Stimulated activated CD8-positive, alpha-beta memory T cell treated with anti-CD3 and anti-CD28 coated beads, Interleukin-15, amount 100 ng/mL, for 48 hours (primary cell): ENCODE results near the gene PRKN.

ENCODE experiments used
- DNase-seq, 2 donors: peaks; one replicate each; pipeline ENCODE4 v3.0.0-alpha.2; 2020; ENCODE audit warnings: low read depth in 2 of 2

PRKN gene

DNA sequence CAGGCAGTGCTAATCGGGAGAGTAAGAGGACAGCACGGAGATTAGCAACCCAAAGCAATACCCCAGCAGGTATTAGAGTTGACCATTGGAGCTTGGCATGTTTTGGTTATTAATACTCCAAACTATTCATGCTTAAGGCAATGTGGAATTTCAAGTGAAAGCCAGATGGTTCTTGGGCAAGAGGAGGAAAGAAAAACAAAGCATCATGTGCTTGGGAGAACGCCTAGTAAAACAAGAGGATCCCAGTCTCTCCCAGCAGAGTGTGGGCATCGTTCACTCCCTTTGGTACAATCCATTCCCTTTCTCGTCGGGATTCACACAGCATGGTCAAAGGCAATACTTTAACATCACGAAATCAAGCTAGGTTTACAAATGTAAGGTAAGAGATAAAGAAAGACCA is 349.8 kb downstream of the PRKN start:
- DNase-seq: no peak

DNA sequence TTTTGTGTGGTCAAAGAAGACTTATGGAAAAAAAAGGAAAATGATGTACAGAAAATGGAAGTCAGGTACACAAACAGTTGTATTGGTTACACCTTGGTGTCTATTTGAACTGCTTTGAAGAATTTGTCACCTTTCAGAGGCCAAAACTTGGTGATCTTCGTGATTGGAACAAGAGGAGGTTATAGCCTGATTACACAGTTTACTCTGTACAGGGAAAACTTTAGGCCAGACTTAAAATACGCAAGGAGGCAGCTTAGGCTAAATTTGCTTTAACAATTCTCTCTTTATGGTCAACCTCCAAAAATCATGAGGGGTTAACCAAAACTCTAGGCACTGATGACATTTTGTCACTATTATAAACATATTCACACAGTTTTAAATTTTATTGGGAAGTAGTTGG is 353.7 kb downstream of the PRKN start:
- no peak for DNase-seq

DNA sequence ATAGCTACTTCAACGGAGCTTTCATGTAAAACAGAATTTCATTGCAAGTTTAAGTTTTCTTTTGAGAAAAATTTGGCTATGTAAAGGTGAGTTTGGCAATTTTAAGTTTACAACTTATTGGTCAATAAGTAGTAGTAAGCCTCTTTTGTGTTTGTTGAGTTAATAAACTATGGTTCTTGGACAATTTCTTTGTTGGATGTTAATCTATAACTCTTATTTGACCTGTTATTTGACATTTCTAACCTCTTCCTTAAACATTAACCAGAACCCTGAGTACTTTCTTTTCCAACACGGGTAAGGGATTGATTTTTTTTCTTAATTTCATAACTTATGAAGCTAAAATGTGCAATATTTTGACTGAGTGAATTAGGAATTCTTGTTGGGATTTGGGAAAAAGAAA is 354.4 kb downstream of the PRKN start:
- no peak for DNase-seq

DNA sequence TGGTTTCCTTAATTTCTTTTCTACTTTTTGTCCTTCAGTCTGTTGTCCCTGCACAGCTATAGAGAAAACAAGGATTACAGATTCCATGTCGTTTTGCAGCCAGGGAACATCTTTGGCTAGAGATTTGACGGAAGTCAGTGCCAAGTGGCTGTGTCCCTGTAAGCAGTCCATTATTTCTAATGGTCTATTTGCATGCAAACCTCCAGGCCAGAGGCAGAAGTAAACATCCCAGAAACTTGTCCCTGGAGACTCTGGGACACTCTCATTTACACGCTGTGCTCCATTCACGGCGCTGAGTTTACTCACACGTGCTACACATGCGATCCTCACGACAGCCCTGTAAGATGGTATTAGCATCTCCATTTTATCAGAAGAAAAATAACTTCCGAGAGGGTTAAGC is 355.5 kb downstream of the PRKN start:
- DNase-seq: no peak

DNA sequence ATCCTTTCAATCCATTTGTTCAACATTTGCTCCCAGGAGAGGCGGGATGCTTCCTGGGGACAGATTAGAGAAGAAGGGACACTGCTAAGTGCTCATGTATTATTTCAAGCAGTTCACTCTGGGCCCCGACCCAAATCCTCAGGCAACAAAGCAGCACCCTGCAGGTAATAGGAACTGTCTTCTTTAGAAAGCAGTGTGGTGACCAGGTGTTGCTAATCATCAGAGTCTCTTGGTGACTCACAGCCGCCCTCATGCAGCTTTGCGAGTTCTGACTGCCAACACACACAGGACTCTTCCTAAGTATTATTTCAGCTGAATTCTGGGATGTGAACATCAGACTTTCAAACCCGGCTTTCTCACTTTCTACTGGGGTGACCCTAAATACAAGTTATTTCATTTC is 356.4 kb downstream of the PRKN start:
- DNase-seq: no peak

DNA sequence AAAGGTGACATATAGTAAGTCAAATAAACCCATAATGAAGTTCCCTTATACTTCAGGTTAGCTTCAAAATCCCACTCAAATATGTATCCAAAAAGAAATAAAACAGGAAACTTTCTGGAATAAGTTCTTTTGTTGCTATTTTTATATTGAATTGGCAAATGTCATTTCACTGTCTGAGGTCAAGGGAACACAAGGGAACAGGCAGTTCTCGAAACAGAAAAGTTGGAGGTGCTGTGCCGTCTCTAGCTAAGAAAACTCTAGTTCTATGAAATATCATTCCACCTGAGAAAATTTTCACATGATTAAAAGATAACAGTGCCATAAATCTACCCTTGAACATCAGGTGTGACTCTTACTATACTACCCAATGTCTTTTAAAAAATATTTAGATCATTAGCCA is 358.5 kb downstream of the PRKN start:
- DNase-seq: no peak

DNA sequence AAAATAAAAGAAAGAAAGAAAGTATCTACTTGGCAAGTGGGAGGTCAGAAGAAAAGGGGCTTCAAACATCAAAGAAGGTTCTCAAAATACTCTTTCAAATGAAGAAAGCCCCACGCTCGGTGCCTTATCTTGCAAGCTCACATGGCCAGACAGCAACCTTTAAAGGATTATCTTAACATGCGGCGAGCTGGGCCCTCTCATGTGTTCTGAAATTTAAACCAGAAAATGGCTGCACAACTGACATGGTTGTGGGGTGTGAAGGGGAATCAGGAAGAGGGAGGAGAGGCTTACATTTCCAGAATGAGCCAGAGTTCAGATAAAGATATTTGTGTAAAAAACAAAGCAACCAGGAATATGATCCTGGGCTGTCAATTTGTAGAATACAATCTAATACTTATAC is 363.1 kb downstream of the PRKN start:
- no peak for DNase-seq

DNA sequence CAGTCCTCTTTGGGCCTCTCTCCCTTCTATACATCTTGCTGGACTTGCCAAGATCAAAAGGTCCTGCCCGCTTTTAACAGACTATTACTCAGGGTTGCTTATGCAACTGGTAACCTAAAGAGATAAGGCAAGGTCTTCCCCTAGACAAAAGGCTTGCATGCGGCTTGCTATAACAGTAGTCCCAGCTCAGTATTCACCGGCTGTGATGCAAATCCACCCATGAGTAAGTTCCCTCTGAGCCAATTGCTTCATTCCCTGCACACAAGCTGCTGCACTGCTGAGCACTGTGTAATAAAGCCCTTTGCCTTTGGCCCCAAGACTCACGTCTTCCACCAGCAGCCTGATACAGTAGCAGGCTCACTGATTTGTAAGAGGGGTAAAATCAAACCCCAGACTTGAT is 363.8 kb downstream of the PRKN start:
- DNase-seq: no peak

DNA sequence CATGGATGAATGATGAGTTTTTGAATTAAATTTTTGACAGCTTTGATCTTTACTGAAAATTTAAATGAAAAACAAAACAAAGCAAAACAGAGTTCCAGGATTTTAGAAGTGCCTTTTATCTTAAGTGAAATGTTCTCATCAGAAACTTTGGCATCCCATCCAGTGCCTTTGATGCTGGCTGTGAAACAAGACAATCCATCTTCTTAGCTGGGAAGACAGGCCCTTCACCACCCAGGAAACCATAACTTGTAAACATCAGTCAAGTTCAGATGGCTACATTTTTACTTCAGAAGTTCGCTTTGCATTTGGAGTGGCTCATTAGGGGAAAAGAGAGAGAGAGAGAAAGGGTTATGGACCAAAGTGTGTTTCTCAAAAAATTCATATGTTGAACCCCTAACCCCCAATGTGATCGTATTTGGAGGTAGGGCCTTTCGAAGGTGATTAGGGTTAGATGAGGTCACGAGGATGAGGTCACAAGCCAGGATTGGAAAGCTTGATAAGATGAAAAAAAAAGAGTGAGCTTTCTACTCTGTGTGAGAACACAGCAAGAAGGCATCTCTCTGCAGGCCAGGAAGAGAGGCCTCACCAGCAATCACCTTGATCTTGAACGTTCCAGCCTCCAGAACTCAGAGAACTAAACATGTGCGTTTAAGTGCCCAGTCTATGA is 366.5 kb downstream of the PRKN start:
- DNase-seq: no peak

DNA sequence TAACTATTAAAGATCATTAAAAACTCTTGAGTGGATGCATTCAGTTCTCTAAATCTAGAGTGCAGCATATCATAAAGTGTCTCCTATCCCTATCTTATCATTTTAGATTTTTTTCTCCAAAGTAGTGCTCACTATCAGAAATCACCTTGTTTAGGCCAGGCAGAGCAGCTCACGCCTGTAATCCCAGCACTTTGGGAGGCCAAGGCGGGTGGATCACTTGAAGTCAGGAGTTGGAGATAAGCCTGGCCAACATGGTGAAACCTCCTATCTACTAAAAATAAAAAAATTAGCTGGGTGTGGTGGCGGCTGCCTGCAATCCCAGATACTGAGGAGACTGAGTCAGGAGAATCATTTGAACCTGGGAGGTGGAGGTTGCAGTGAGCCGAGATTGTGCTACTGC is 368.9 kb downstream of the PRKN start:
- no peak for DNase-seq

DNA sequence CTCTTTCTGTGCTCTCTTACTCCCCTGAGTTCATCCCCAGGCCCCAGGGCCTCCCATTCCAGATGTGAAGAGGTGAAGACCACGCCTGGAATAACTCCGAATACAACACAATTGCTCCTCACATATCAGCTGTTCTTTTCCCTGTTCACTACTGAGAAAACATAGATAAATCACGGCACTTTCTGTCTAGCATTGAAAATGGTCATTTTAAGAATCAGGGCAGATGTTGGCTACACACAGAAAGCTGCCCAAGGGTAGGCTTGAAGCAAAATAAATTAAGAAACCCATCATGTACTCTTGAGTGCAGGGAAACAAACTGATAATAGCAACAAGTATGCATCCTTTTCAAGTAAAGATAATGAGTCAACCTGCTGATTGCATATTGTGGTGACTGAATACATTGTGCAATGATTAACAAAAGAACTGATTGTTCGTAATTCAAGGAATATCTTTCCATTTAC is 382.5 kb downstream of the PRKN start:
- no peak for DNase-seq

DNA sequence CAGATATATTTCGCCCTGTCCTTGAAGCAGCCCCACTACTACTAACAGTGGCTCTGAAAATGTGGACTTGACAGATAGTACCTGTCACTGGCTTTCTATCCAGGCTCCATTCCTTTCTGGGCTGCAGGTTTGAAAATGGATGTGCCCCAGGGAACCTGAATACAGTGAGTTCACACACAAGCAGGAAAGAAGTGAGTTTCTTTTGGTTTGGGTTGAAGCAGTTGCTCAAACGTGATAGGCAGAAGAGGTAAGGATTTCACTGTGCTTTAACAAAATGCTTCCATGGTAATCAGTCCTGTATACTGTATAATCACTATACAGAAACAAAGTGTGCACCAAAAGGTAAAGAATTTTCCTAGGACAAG is 382.9 kb downstream of the PRKN start:
- no peak for DNase-seq

DNA sequence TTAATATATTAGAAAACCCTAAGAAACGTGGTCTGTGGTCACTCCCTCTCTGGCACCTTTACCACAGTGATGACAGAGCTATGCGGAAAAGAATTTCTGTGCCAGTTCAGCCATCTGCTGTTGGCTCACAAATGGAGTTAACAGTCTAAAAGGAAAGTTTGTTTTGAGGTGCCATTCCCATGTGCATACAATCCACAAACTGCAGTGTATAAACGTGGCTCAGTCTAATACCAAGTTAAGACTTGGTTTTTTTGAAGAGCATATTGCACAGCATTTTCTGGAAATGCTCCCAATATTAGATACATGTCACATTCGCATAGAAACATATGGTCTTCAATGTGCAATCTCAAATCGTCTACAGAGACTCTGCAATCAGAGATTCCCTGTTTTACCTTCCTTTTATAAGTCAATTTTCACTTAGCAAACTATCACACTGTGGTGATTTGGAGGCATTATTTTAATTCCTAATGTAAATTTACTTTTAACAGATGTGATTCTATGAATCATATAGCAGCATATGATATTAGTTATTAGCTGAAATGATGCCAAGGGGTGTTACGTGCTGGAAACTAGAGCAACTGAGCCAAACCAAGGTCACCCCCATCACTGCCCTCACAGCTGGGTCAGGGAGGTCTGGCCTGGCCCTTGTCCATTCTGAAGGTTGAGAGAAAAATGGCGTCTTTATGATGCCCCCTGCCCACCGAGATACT is 383.5 kb downstream of the PRKN start:
- no peak for DNase-seq

DNA sequence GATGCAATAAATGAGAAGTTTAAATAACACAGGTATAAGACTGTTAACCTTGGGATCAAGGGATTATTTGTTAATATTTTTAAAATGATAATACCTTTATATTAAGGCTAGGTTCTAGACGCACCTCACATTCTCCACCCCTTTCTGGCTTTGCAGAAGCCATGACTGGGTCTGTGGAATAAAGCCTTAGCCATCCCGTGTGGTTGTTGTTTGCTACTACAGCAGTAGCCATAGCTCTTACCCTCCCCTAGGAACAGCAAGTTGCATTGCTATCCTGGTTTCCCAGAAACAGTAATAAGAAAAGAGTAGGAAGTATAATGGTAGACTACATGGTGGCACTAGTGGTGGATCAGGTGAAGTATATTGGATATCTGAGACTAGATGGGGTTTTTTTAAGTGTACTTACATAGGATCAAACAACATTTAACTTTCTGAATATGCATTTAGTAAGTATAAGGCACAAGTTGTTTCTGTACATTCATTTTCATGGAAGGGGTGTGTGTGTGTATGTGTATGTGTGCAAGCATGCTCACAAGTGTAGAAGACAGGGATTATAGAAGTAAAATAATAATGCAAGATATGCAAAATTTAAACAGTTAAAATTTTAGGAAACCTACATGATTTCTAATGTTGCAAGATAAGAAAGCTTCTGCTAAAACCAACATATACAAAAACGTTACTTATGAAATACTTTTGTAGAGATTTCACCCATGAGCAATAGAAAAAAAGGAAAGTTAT is 384.2 kb downstream of the PRKN start:
- no peak for DNase-seq

DNA sequence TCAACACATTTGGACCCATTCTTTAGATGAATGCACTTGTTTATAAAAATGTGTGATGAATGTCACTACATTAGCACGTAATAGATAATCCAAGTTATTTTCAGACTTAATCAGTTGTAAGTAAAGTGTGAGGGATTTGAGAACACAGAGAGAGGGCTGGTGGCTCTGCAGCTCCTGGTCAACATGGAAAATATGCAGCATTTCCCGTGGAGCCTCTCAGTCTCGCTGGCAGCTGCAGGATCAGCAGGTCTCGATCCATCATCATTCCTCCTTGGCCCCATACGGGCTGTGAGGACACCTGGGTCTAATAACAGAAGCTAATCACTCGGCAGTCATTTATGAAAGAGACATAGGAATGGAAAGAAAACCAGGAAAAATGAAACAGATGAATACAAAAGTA is 390.2 kb downstream of the PRKN start:
- DNase-seq: no peak

DNA sequence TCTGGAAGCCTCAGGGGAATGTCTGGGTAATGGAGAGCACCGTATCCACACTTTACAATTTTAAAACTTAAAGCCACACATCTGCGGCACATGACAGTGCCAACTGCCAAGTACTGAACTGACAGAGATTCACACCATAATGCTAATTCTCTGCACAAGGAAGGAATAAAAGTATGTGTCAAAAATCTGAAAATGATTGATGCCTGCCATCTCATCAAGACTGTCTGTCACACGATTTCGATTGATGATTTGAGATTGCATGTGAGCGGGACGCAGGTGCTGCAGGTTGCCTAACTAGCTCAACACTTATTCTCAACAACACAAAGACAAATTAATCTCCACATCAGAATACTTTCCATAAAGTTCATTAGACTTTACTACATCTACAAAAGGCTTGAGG is 391.2 kb downstream of the PRKN start:
- no peak for DNase-seq

DNA sequence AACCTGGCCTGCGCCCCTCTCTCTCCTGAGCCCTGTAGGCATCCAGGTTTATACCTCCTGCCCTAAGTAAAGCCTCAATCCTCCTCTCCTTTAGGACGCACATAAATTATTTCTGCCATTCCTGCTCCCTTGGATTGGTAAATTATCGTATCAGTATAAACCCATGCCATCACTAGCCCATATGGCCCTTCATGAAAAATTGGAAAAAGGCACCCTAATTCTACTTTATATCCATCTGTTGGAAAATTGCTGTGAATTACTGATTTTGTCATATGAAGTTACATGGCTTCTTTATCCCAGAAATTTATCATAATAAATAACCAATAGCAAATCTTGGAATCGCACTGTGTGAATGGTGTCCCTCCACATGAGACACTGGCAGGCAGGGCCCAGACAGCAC is 395.2 kb downstream of the PRKN start:
- no peak for DNase-seq

DNA sequence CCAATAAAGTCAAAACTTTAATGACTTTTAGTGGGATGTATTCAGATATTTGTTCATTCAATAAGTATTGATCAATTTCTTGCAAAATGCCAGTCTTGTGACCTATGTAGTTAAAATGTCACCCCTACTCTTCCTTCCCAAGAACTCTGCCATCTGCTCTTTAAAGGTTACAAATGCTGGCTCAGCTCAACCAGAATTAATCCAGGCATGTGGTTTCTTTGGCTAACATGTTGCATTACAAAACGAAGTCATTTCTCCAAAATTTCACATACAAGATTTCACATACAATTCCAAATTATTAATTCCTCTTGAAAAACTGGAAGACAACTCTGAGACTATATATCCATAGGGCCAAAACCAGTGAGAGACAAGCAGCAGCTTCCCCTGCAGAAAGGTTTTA is 395.7 kb downstream of the PRKN start:
- DNase-seq: no peak

DNA sequence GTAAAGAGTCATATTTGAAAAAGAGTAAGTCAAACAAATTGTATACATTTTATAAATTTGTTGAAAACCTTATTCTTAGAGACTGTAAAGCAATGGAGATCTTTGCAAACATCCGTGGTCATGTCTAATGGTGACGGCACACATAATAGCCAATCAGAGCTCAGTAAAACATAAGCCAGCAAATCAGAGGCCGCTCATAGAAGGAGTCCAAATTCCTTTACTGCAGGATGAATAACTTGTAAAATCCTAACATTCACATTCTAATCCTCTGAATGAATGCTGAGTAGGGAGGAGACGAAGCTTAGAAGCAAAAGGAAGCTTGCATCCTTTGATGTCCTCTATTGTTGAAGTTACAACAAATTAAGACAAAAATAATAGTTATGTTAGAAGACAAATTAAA is 401.7 kb downstream of the PRKN start:
- DNase-seq: no peak

DNA sequence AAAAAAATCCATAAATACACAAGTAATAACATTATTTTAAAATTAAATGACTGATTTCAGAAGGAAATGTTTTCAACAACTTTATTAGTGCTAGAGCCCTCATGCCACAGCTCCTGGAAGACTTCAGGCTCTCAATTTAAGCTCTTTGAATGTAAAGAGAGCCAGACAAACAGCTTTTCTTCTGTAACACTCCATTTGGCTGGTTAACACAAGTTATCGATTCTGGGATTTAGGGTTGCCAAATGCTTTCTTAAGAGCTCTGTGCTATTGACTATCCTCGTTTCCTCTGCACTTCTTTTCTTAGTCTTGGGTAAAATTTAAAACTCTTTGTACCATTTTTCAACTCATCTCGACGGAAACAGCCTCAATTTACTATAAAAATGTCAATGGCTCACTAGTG is 402.5 kb downstream of the PRKN start:
- no peak for DNase-seq

DNA sequence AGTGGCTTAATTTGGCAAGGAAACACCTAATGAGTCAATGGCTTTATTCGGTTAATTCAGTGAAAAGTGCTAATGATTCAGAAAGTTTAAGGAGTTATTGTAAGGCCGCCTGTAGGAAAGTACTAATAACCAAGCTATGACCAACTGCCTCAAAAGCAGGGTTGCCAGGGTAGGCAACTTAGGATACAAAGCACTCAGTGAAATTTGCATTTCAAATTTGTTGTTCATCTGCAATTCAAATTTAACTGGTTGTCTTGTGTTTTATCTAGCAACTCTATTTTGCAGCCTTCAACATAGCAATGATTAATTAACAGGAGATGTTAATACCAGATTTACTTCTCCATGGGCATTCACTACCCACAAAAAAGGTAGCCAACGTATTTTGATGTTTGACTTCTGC is 412.3 kb downstream of the PRKN start:
- no peak for DNase-seq

DNA sequence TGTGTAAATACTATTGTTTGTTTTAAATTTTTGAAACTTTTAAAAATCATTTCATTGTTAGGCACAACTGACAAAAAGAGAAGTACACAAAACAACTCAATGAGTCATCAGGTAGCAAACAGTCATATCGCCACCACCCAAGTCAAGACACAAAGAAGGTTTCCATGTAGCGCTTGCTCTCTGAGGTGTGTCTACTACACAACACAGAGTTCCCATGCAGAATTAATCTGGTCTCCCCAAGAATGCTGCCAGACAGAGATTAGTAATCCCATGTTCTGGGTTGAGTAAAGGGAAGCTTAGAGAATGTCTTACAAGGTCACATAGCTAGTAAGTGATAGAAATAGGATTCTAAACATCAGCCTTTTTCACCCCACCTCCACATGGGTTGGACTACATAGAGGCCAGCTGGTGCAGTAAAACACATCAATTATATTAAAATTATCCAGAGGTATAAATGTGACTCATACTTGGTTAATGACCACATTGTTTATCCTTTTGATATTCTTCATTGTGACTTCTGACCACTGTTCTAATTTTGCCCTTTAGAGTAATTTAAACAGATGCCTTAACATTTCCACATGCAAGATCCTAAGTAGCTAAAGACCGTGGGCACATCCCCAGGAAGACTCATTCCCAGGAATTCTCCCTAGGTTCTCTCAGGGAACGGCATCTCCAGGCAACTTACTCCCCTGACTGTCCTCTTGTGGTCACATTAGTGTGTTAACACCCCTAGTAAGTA is 413.5 kb downstream of the PRKN start:
- DNase-seq: no peak

DNA sequence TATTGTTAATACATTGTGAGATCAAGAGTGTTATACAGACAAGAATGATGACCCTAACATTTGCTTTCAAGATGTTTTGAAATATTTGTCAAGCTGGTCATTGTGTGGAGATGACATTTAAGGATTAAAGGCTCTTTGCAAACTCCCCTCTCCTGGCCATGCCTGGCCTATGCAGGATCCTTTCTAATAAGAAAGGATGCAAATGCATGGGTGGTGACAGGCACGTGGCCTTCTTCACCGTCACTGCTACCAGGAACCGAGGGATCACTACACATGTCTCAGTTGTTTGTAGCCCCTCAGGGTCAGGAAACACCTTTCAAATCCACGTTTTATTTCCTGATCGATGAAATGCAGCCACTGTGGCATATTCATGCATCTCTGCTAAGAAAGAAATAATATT is 419.7 kb downstream of the PRKN start:
- DNase-seq: no peak
